ENCODE data around the gene MEP1A.

MEP1A gene

DNA sequence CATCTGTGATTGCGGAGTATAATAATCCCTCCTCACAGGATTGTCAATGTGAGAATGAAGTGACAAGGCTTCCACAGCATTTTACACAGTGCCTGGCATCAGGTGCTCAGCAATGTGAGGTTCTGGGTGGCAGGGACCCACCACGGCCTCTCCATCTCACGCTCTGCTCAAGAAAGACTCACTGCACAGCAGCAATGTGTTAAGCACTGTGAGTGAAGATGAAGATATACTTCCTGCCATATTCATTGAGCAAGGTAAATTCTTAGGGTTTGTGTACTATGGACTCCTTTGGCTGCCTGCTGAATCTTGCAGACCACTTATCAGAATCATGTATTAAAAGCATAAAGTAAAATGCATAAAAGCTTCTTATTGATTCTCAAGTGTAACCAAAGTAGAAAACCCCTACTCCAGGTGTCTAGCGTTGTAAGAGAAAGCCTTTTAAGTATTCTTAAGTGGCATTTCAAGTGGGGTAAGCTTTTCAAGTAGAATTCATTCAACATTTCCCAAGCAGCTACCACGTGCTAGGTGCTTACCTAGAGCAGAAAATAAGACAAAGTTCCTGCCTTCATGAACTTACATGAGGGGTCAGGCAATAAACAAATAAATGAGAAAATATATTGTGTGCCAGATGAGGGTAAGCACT lies 17.0 kb upstream of the MEP1A start:
- no peak for DNase-seq

DNA sequence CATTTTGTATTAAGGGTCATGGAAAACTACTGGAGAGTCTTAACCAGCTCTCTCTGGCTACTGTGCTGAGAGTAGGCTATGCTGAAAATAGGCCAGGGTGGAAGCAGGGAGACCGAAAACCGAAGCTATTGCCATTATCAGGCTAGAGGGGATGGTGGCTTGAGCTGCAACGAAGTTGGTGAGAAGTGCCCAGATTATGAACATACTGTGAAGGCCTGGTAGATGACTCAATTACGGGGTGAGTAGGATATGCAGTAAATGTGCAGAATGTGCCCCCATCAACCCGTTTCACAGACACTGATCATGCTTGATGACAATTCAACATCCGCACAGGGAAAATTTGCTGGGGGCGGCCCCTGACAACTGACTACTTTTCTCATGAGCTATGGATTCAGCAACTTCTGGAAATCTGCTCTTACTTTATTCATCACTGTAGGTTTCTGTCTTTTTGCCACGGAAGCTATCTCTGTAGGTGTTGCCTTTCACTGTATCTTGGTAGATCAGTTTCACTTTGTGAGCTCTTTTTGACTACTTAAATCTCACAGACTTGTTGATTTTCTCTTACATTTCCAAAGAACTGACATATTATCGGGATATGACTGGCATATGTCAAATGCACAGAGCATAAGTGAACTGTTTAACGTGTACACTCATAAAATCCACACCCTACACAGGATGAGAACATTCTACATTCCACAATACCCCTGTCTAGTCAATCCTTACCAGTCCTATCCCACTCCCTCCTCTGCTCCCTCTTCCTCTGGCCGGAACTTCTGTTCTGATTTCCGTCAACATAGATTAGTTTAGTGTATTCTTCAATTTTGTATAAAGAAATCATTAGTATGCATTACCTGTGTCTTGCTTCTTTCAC lies 15.5 kb upstream of the MEP1A start:
- DNase-seq, result no peak

DNA sequence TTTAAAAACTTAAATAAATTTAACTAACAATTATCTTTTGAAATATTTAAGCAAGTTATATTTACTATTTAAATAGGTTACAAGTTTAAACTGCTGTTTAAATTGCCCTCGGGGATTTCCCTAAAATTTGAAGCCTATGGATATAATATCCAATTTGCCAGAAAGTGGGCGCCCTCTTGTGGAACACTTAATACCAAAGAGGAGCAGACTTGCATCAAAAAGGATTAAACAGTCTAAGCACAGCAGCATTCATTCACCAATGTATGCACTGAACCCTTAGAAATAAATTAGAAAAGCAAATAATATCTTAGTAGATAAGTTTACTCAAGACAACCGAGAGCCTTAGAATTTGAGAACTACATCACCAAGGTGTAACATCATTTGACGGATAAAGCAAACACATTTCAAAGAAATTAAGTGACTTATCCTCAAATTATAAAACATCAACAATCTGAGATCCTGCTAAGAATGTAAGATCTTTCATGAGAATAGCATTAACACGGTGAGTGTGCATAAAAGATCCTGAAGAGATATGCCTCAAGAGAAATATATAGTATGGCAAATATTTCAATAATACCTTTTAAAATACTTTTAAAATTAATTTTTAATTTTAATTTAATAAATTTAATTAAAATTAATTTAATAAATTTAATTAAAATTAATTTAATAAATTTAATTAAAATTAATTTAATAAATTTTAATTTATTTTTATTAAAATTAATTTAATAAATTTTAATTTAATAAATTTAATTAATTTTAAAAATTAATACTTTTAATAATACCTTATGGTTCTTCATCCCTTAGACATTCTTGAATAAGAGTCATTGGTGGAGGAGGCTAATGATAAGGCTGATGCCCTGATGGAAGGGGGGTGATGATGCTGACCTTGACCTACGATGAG lies 11.5 kb upstream of the MEP1A start:
- DNase-seq, result no peak

DNA sequence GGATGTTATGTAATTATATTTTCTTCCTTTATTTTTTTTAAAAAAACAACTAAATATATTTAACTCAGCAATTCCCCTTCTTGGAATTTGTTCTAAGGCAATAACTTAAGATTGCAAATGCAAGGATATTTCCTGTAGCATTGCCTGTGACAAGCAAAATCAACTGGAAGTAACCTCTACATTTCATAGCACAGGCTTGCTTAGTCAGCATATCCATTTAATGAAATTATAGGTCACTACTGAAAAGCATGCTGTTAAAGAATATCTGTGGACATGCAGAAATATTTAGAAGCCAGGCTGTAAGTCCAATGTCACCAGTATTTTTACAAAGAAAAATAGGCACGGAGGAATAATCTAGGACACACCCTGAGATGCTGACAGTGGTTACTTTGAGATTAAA lies 8.7 kb upstream of the MEP1A start:
- DNase-seq, result no peak

DNA sequence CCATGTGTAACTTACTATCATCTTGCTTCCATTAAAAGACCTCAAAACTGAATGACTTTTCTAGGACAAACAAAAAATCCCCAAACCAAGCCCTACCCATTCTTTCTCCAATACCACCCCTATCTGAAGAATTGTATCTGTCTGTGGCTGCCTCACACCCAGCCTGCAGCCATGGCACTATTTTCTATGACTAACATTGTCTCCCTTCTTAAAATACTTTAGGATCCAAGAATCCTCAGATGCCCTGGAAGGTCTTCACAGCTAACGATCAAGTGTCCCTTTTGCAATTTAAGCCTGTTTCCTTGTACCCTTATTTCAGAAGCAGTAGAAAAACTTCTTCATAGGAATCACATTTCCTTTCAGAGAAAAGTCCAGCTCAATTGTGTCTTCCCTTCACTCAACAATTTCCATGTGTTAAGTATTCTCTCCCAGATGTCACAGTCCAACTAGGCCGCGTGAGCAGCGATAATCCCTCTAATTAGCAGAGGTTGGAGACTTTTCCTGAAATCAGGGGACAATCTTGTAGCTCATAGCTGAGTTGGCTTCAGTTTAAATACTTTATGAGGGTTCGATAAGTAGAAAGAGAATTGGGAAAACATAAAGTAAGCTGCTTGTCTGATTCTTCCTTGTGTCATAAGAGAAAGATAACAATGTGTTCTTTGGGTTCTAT lies 5.2 kb upstream of the MEP1A start:
- no peak for DNase-seq

DNA sequence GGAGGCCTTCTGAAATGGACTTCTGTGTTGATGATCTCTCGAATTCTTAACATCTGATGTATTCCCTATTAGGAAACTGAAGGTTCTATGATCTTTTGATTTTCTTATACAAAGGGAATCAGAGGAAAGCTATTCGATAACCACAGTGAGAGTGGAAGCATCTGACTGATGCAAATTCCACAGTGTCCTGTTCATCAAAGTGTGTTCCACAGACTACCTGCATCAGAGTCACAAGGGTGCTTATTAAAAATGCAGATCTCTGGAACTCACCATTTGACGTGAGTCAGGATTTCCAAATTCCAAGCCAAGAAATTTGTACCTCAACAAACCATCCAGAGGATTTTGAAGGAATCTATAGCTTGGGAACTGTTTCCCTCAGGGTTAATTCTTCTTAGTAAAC lies 4.4 kb upstream of the MEP1A start:
- no peak for DNase-seq

DNA sequence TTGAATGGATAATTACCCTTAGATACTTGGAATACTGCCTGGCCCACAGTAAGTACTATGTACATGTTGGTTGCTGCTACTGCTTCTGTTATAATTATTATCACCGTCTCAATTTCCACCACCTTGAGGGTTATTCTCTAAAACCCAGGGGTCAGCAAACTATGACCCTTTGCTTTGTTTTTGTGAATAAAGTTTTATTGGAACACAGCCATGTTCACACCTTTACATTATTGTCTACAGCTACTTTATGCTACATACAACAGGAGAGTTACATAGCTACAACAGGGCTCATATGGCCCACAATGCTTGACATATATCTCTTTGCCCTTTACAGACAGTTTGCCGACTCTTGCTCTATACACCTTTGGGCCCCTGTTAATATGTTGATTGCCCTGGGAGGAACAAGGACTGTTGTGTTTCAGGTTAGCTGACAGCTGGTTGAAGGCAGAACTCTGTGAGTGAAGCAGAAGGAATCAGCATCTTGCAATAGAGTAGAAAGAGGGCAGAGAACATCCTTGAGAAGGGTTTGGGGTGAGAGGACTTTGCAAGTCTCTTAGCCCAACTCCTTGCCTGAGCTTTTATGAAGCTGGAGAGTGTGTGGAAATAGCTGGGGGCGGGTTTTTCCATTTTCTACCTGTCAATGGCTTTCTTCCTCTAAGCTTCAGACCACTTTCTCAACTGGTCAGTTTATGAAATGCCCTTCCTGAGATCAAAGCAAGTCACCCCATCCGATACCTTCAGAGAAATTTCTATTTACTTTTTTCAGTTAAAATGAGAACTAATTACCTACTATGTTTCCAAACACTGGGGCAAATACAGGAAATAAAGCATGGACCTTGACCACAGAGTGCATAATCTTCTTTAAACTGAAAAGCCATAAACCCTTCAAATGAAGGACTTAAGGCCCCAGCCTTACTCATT lies 3.5 kb upstream of the MEP1A start:
- DNase-seq, result no peak

DNA sequence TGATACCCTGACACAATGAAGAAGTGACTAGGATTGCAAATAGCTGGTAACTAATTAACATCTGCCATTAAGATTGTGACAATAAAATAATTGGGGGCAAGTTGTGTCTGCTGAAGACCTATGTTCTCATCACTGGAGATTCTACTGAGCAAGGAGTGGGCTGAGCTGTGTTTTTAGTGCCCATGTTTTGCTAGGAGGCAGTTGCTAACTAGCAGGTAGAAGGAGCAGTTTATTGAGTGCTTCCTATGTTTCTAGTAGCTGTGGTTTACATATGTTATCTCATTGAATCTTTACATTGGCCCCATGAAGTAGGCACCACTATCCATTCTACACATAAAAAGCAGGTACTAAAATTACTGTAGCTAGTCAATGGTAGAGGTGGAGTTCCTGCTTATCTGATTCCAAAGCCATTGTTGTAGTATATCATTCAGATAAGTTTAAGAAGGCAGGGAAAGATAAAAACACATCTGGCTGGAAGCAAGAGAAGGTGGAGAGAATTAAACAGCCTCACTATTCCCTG lies 2.8 kb upstream of the MEP1A start:
- no peak for DNase-seq

DNA sequence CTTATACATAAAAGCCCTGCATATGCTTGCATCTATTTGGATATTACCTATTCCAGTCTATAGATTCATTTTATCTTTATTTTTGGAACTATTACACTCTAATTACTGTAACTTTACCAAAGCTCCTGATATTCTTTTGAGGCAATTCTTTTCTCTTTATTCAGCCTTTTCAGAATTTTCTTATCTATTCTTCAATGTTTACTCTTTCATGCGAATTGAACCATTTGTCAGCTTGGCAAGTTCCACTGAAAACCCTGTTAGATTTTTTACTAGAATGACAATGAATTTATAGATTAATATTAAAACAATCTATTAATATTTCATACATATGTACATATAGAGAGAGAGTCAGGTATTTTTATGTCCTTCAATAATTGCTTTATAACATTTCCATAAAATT lies 554 bp upstream of the MEP1A start:
- DNase-seq, result no peak

DNA sequence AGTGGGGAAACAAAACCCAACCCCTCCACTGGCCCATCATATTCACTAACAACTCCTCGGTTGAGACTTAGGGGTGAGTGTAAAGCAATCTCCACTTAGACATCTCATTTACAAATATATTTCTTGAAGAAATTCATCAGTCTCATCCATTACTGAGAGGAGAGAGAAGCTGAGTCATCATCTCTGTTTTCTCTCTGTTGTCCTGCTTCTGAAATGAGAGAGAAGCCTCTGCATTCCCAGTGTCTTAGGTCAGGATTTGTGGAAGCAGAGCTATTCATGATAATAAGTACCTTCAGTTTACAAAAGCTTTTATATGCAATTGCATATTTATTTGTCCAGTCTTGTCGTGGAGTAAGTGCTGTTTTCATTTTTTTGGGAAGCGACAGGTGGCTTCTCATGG lies 879 bp downstream of the MEP1A start:
- no peak for DNase-seq

DNA sequence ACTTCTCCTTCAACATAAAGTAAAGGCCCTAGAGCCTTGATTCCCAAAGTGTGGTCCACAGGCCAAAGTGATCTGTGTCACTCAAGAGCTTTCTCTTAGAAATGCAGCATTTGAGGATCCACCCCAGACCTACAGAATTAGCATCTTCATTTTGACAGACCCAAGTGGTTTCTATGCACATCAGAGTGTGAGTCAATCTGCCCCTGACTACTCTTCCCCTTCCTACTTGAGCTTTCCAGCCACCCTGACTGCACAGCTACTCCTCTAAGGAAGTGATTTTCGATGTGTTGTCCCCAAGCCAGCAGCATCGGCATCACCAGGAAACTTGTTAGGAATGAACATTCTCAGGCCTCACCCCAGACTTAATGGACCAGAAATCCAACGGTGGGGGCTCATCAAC lies 2.6 kb downstream of the MEP1A start:
- no peak for DNase-seq

DNA sequence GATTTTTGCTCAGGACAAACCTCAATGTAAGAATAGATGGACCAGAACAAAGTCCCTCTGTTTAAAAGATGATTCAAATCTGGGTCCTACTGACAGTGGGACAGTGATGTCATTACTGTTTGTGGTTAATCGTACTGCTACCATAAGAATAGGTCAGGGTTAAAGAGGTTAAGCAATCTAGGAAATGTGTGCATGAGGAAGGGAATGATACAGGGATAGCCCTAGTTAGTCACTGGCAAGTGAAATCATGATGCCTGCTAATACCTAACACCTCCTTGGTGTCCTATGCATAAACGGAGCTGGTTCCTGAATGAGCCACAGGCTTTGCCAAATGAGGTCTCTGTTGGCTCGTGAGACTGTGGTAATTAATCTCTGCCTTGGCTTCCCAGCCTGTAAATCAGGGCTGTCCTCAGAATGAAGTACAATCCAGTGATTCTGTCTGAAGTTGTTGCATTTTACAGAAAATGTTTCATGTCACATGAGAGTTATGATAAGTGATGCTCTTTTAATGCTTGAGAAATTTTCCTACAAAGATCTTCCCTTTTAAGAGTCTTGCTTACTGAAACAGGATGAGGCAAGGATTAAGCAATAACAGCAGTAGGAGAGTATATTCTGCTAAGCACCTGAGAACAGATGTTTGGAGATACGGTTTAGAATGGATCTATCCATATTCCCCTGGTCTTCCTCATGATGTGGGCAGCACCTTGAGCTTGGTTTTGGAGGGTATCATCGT lies 3.8 kb downstream of the MEP1A start:
- no peak for DNase-seq

DNA sequence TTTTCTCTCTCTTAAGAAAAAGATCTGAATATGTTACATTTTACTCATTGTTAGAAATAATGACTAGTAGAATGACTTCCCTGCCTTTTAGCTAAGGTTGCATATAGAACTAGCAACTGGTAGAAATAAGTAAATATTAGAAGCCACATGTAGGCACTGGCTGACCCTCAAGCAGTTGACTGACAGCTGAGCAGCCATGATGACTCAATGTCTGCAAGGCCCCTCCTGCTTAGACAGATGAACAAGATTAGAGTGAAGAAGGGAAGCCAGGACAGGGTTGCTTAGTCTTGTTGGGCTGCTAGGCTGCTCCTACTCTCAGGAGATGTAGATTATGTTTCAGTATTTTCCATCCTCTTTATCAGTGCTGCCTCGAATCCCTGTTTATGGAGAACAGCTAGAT lies 6.5 kb downstream of the MEP1A start:
- no peak for DNase-seq

DNA sequence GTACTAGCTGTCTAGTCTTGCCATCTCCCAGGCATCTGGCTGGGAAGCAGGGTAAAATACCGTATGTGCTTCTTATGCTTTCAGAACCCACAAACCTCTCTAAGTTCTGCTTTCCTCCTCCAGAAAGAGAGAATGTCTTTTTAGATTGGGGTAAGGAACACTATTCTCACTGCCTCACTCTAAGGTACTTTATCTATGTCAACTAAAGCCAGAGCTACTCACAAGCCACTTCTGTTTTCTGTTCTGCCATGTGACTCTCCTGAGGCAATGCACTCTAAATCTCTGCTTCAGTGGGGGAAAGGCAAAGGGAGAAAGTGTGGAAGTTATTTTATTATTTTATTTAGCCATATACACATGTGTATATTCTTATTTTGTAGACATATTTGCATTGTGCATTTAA lies 15.6 kb downstream of the MEP1A start:
- DNase-seq, result no peak

DNA sequence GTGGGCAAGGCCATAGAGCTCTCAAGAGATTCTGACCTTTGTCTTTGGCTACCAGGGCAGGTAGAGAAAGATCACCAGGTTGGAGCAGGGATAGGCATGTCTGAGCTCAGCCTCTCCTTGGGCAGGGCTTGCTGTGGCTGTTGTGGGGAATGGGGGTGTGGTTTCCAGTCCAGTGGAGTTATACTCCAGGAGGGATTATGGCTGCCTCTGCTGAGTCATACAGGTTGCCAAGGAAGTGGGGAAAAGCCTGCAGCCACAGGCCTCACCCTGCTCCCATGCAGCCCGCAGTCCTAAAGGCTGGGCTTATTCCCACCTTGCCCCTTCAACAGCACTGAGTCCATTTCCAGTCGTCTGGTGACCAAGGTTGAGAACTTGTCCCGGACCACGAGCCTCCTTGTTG lies 21.9 kb downstream of the MEP1A start:
- DNase-seq, result no peak

DNA sequence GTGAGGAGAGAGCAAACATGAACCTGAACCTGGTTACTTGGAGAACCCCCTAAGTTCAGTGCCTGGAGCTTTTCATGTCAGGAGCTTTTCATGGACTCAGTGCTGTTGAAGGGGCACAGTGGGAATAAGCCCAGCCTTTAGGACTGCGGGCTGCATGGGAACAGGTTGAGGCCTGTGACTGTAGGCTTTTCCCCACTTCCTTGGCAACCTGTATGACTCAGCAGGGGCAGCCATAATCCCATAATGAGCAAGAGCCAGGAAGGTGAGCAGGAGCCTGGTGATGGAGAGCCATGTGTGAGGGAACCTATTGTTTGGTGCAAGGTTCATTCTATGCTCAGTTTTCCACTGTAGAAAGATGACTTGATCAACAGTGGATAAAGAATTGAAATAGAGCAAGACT lies 23.4 kb downstream of the MEP1A start:
- DNase-seq, result no peak

DNA sequence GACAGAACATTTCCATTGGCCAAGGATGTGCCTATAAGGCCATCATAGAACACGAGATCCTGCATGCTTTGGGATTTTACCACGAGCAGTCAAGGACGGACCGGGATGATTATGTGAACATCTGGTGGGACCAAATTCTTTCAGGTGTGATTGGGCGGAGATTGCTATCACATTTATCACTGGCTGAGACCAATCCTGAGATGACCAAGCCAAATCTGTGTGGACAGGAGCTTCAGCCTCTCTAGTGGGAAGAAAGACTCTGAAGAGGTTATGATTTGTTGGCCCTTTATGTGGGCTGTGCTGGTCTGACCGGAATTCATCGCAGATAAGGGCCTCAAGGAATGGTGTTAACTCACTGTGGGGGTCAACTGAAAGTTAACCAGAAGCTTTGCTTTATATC lies 26.4 kb downstream of the MEP1A start:
- no peak for DNase-seq

DNA sequence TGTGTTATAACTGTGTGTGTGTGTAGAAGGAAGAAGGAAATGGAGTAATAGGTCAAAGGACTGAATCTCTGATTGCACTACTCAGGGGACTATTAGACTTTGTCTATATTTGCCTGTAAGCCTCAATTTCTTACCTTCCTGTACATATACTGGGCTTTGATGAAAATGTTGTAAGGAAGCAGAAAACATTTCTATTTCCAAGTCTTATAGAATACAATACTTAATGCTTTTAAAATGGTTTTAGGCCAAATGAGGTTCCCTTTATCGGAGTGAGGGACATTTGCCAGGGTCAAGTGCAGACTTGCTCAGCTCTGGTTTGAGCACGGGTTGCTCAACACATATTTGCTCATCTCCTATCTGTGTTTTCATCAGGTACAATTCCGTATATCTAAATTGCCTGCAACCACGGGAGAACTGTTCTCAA lies 28.3 kb downstream of the MEP1A start:
- no peak for DNase-seq

DNA sequence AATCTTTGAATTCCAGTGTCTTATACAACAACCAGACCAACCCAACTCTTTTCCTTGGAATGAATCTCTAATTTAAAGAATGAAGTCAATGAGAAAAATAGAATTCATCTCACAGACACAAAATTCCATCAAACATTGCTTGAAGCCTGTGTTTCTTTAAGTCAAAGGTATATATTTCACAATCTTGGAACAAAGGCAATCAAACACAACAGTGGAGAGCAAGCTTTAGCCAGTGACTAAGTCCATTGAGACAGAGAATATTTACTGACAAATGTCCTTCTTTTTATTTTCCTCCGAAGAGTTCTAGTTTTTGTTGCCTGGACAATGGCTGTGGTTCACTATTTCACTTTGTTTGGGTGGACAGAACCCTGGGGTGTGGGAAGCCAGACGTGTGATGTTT lies 35.8 kb downstream of the MEP1A start:
- no peak for DNase-seq

DNA sequence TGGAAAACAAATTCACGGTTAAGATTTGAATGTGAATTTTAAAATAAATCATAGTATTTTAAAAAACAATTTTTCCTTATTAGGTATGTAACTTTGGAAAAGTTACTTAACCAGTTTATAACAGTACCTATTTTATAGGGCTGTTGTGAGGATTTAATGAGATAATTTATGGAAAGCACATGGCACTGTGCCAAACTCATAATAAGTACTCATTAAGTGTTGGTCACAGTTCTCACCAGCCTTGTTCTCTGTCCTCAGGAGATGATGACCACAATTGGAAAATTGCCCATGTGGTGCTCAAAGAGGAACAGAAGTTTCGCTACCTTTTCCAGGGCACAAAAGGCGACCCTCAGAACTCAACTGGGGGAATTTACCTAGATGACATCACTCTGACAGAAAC lies 39.6 kb downstream of the MEP1A start:
- DNase-seq, result no peak

Data from activated naive CD4-positive, alpha-beta T cell treated with anti-CD3 and anti-CD28 coated beads, Interleukin-2, amount 50 U/mL, for 16 hours (primary cell).